WTC11 (cell line): Measurements from ENCODE around the gene MRPL10.

ENCODE experiments used
- CREM ChIP-seq: sonication (generic); formaldehyde crosslinking; IDR thresholded peaks from 2 replicates; pipeline ENCODE4 v1.8.1; 2022; ENCODE audit warnings: mild to moderate bottlenecking, missing genetic modification reagents, moderate library complexity
- CTCF ChIP-seq: fragments of 200-600 bp; IDR thresholded peaks from 2 replicates; pipeline ENCODE4 v1.8.0; 2022; ENCODE audit warnings: antibody characterized with exemption
- ZNF121 ChIP-seq: sonication (generic); formaldehyde crosslinking; IDR thresholded peaks from 2 replicates; pipeline ENCODE4 v1.8.0; 2023; ENCODE audit warnings: missing genetic modification reagents

DNA sequence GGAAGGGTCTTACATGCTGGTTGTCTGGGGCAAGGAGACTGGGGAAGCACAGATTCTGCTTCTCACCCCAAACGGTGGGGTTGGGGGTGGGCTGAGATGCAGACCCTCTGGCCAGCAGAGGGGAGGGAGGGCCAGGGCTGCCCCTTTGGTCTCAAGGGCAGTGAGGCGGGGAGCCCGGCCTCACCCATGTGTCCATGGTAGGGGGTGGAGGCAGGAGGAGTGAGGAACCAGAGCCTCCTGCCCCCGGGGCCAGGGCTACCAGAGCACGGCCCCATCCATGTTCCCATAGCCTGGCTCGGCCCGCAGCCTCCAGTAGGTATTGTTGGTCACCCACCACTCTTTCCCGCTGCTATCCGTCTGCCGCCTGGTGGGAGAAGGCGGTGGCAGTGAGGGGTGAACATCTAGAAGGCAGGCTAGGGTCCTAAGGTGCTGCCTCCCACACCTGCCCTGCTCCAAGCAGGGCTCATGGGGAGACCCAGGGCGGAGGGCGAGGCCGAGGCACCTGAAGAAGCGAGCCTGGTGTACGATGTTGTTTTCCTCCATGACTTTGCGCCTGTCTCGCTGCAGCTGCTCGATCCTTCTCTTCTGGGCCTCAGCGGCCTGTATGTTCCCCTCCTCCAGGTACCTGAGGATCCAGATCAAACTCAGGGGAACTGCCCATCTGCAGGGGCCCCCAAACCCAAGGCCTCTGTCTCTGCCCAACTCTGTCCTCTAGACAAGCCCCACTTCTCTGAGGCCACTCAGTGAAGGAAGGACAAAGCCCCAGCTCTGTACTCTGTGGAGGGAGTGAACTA lies 23.1 kb downstream of the MRPL10 start:
- TF ChIP-seq CREM (CRISPR knock-in tag): no peak
- TF ChIP-seq ZNF121 (CRISPR knock-in tag): no peak
- TF ChIP-seq CTCF: no peak
